ENCODE measurements around the gene KIFC3.
A peak's percentile ranks its signal among the peaks of the same experiment; 100 is the strongest.

KIFC3 gene

DNA sequence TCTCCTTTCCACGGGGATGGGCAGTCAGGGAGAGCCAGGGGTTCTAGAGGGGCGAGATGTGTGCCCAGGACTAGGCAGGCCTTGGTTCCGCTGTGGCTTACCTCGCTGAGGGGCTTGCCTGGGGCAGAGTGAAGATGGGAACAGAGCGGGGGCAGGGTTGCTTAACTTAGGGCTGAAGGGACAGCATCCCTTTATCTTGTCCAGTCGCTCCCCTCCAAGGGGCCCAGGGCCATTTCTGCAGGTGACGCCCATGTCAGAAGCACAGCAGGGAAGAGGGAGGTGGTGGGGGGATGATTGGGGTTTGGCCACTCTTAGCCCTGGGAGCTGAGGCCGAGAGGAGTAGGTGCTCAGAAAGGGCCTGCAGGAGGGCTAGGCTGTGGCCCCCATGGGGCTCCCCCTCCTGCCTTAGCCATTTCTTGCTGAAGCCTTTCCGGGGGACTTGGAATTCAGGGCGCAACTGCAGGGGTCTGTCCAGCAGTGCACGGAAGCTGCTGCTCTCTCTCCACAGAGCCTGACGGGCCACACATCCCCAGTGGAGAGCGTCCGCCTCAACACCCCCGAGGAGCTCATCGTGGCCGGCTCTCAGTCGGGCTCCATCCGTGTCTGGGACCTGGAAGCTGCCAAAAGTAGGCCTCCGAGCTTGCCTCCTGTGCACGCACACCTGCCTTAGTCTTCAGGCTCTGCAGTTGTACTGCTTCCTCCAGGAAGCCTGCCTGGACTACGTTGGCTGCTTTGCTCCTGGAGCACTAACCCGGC is 58.2 kb downstream of the KIFC3 start:
- H3K27ac Mint-ChIP-seq = no peak overlapping the region
- no peak overlapping the region for H3K4me3 Mint-ChIP-seq
- no peaks in the 10 kb centered on the region for H3K27me3 Mint-ChIP-seq
- no peaks in the 10 kb centered on the region for H3K9me3 Mint-ChIP-seq
- H3K36me3 Mint-ChIP-seq (ENCODE audit: low read depth) = no peaks in the 10 kb centered on the region
- H3K4me1 Mint-ChIP-seq (ENCODE audit: low read depth) = no peaks in the 10 kb centered on the region

DNA sequence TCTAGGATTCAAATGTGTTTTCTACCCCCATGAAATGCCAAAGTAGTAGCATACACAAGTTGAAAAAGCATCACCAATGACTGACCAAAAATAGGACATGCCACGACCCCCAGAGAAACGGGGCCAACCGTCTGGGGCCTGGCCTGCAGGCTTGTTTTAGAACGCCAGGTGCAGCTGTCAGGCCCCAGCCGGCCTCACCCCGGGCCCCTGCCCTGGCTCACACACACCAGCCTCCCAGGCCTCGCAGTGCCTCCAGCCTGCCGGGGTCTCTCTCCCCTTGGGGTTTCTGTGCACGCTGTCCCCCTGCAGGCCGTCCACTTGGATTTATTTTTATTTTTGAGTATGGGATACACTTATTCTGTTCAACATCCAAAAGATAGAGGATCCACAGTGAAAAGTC is 58.8 kb downstream of the KIFC3 start:
- no peaks in the 10 kb centered on the region for H3K27me3 Mint-ChIP-seq
- H3K4me3 Mint-ChIP-seq = no peak overlapping the region
- H3K9me3 Mint-ChIP-seq = no peaks in the 10 kb centered on the region
- no peaks in the 10 kb centered on the region for H3K4me1 Mint-ChIP-seq (ENCODE audit: low read depth)
- no peaks in the 10 kb centered on the region for H3K36me3 Mint-ChIP-seq (ENCODE audit: low read depth)
- H3K27ac Mint-ChIP-seq = no peak overlapping the region

DNA sequence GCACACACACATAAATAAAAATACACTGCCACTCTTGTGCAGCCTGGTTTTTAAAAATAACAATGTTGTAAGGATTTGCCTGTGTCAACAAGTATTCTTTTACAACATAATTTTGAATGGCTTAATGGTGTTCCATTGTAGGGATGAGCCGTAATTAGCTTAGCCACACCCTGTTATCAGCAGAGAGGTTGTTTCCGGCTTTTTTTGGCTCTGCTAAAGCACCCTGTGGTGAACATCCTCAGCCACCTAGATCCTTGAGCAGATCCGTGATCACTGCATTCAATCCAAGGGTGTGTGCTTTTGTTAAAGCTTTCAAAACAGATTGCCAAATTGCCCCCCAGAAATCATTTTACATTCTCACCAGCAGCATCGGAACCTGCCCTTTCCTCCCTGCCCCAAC is 59.7 kb downstream of the KIFC3 start:
- no peak overlapping the region for H3K4me3 Mint-ChIP-seq
- H3K4me1 Mint-ChIP-seq (ENCODE audit: low read depth) = peaks cover 3% of the 10 kb centered on the region
- H3K27me3 Mint-ChIP-seq = no peaks in the 10 kb centered on the region
- H3K9me3 Mint-ChIP-seq = no peaks in the 10 kb centered on the region
- no peak overlapping the region for H3K27ac Mint-ChIP-seq
- H3K36me3 Mint-ChIP-seq (ENCODE audit: low read depth) = peaks cover 3% of the 10 kb centered on the region

DNA sequence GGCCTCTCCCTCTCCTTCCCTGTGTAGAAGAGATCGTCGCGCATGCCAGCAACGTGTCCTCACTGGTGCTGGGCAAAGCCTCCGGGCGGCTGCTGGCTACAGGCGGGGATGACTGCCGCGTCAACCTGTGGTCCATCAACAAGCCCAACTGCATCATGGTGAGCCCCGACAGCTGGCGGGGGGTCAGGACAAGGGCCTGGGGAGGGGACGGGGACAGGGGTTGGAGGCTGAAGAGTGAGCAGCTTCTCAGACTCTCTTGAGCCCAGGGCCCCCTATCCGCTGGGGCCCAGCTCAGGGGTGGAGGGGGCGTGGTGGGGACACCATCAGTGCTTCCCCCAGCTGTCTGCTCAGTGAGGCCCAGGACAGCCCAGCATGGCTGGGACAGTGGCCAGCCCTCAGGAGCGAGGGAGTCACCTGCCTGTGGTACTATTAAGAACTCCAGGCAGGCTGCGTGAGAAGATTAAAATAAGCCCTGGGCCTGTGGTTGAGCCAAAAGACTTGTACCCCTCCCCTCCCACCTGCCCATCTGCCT is 60.6 kb downstream of the KIFC3 start:
- Mint-ChIP-seq H3K27me3 (no peaks in the 10 kb centered on the region), H3K4me3 (no peak overlapping the region), H3K36me3 (ENCODE audit: low read depth) (peaks cover 4% of the 10 kb centered on the region), H3K9me3 (no peaks in the 10 kb centered on the region), H3K27ac (no peak overlapping the region), H3K4me1 (ENCODE audit: low read depth) (peaks cover 12% of the 10 kb centered on the region)

DNA sequence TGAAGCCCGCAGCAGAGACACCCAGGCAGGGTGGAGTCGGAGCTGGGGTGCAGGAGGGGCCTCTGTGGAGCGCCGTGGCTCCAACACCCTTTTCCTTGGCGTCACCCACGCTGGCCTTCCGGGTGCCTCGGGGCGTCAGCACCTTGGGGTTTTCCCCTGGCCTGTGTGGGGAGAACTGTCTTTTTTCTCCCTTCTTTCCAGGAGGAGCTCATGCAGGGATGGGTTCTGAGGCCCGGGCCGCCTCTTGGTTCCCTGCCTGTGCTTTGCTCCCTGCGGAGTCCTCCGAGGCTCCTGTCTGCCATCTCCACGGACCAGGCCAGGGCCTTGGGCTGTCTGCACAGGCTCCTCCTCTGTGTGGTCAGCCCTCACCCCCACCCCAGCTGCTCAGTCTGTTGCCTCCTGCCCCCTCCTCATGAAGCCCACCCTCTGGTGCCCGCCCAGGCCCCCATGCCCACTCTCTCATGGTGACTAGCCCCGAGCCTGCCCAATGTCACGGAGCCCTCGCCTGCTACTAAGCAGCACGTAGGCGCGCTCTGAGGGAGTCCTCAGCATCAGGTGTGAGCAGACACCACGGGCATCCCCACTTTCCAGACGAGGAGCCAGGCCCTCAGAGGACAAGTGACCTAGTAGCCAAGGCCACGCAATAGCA is 61.7 kb downstream of the KIFC3 start:
- peaks cover 22% of the 10 kb centered on the region for H3K4me1 Mint-ChIP-seq (ENCODE audit: low read depth)
- no peaks in the 10 kb centered on the region for H3K27me3 Mint-ChIP-seq
- no peak overlapping the region for H3K4me3 Mint-ChIP-seq
- H3K9me3 Mint-ChIP-seq = no peaks in the 10 kb centered on the region
- peaks cover 5% of the 10 kb centered on the region for H3K36me3 Mint-ChIP-seq (ENCODE audit: low read depth)
- no peak overlapping the region for H3K27ac Mint-ChIP-seq

DNA sequence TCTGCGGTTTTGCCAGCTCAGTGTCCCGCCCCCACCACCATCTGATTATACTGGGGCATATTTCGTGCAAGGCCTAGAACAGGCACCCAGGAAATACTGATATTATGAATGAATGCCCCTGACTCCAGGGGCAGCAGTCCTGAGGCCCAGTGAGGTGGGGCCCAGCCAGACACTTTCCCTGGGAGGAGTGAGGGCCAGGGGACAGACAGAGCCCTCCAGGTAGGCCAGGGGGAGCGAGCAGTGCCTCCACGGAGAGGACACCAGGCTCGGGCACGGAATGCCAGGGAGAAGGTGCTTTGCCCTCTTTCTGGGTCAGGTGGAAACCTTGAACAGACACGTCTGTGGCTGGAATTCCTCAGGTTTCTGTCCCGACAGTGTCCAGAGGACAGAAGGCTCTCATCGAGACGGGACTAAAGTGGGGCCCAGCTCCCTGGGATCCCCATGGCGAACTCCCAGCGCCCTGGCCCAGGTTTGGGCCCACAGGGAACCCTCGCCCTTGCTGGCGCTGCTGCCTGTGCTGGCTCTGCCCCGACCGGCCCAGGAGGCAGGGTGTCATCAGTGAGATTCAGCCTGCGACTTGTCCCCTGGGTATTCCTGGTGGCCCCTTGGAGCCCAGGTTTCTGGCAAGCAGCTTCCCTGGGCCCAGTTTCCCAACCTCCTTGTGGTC is 62.4 kb downstream of the KIFC3 start:
- Mint-ChIP-seq H3K4me1 (ENCODE audit: low read depth) (peaks cover 28% of the 10 kb centered on the region), H3K4me3 (no peak overlapping the region), H3K36me3 (ENCODE audit: low read depth) (peaks cover 12% of the 10 kb centered on the region), H3K27ac (no peak overlapping the region), H3K9me3 (no peaks in the 10 kb centered on the region), H3K27me3 (peaks cover 4% of the 10 kb centered on the region)

DNA sequence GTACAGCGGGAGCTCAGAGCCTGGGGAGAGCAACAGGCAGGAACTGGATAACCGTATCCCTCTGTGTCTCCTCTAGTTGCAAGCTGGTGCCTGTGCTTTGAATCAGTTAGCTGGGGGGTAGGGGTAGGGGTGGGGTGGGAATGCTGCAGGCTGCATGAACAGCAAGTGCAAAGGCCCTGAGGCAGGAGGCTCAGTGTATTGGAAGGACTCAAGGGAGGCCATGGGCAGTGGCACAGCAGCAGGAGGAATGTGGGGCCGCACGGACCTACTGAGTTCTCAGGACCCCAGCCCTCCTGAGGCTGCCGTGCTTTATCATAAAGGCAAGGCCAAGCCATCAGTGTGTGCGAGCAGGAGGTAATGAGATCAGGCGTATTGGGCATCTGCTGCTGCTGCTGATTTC is 63.4 kb downstream of the KIFC3 start:
- H3K36me3 Mint-ChIP-seq (ENCODE audit: low read depth) = peaks cover 12% of the 10 kb centered on the region
- H3K9me3 Mint-ChIP-seq = no peaks in the 10 kb centered on the region
- H3K27ac Mint-ChIP-seq = no peak overlapping the region
- peaks cover 34% of the 10 kb centered on the region for H3K4me1 Mint-ChIP-seq (ENCODE audit: low read depth)
- H3K4me3 Mint-ChIP-seq = no peak overlapping the region
- H3K27me3 Mint-ChIP-seq = peaks cover 4% of the 10 kb centered on the region

DNA sequence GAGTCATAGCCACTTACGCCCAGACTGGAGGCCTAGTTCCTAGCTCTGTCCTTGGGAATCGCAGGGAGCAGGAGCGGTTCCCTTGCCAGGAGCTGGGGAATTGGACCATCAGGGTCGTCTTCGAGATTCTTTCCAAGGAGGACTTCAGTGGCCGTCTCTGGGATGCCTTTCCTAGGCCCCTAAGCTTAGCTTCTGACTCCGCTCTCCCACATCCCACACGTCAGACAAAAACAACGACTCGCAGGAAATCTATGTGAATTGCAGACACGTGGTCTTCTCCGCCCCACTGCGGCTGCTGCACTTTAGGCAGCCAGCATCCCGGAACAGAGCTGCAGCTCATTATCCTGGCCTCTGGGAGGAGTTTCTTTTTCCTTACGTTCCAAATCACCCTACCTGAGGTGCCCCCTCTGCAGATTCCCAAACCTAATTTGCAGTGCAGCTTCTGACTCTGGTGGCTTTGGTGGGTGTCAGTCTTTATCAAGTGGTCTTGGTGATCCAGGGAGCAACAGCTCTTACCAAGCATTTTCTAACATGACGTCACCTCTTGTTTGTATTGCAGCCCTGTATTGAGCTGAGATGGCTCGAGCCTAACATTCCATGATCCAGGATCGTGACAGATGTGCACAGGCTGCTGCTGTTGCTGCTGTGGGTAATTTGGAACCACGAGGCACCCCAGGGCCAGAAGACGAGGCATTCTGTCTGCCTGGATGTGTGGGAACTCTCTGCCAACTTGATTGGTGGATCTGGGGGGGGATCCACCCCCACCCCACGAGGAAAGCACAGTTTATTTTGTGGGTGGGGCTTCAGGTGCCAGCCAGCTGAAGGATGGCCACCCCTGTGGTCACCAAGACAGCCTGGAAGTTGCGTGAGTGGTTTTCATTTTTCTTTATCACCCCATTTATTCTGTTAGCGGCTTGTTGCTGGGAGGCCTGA is 65.6 kb downstream of the KIFC3 start:
- Mint-ChIP-seq H3K4me3 (peak overlapping the region; percentile 96), H3K4me1 (ENCODE audit: low read depth) (peaks cover 43% of the 10 kb centered on the region), H3K27ac (peak overlapping the region; percentile 98), H3K9me3 (peaks cover 7% of the 10 kb centered on the region), H3K36me3 (ENCODE audit: low read depth) (peaks cover 24% of the 10 kb centered on the region), H3K27me3 (peaks cover 4% of the 10 kb centered on the region)

DNA sequence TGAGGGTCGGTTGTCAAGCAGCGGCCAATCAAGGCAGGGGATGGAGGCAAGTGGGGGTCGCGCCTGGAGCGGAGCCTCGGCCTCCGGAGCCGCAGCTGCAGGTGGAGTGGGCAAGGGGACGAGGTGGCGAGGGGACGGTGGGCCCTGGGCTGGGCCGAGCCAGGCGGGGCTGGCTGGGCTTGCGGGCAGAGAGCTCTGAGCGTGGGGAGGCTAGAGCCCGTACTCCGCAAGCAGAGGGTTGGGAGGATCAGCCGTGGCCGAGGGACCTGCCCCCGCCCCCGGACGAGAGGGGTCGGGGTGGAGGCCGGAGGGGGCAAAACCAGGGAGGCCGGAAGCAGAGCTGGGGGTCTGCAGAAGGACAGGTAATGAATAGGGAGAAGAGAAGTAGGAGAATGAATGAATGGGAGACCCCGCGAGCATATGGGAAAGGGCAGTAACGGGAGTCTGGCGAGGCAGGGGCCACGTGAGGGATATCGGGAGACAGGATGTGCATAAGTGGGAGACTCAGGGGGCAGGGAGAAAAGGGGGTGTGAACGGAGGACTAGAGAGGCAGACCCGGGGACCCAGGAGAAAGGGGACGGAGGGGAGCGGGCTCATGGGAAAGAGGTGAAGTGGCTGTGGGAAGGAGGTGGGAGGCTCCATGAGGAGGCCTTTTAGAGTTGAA is 66.4 kb downstream of the KIFC3 start, which contains the start of gene KATNB1:
Gene KATNB1, plus strand, starts transcription at position 16 of the 664 bp plus-strand sequence. CDS start 1,474 bp downstream, outside the sequence.
- H3K4me1 Mint-ChIP-seq (ENCODE audit: low read depth) = peaks cover 43% of the 10 kb centered on the region
- peaks cover 4% of the 10 kb centered on the region for H3K27me3 Mint-ChIP-seq
- peak within 1 kb of the TSS; percentile 98 for H3K27ac Mint-ChIP-seq
- peak within 1 kb of the TSS; percentile 96 for H3K4me3 Mint-ChIP-seq
- peaks cover 24% of the 10 kb centered on the region for H3K36me3 Mint-ChIP-seq (ENCODE audit: low read depth)
- peaks cover 11% of the 10 kb centered on the region for H3K9me3 Mint-ChIP-seq

DNA sequence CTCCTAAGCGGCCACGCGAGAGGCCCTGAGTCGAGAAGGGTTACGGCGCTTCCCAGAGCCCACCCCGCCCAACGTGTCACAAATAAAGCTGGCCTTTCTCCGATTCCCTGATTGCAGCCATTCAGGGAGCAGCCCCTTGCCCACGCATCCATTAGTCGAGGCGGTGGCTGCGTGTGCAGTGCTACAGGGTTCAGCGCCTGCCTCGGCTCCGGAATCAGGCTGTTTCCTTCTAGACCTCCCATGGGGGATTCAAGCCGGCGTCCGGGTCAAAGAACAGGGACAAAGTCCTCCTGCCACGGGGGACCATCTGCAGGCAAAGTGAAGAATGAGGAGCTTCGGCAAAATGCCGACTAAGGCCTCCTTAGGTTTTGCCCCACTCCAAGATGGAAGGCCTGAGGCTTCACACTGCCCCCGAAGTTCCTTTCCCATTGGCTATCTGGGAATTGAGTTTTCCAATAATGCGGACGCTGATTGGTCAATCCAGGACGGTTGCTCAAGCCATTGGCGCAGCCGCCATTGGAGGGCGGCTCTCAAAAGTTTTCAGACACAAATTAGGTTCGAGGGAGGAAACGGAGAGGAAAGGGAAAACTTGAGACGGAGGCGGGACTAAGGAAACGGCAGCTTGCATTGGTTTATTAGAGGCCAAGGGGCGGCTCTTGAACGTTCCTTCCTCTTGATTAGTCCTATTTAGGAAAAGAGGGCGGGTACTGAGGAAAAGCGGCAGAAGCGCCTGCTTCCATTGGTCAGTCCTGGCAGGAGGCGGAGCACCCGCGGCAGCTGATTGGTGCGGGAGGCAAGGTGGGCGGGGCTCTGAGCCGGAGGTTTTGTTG is 67.2 kb downstream of the KIFC3 start:
- Mint-ChIP-seq H3K4me1 (ENCODE audit: low read depth) (peaks cover 43% of the 10 kb centered on the region), H3K9me3 (peaks cover 11% of the 10 kb centered on the region), H3K27me3 (peaks cover 4% of the 10 kb centered on the region), H3K27ac (peak overlapping the region; percentile 98), H3K4me3 (peak overlapping the region; percentile 96), H3K36me3 (ENCODE audit: low read depth) (peaks cover 24% of the 10 kb centered on the region)

DNA sequence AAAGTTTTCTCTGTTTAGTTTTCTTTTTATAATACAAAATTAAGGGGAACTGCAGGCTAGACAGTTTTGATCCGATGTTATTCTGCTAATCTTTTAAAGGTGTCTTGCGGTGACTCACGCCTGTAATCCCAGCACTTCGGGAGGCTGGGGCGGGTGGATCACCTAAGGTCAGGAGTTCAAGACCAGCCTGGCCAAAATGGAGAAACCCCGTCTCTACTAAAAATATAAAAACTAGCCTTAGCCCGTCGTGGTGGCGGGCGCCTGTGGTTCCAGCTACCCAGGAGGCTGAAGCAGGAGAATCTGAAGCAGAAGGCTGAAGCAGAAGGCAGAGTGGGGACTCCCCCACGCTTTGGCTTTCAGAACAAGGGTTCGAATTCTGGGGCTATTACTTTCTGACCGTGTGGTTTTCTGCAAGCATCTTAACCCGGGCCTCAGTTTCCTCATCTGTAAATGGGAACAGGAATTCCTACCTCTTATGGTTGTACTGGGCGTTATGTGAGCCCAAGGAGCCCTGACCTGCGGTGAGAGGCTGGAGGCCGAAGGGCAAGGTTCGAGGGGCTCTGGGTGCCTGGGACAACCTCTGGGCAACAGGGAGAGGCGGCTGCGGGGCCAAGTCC is 67.9 kb downstream of the KIFC3 start:
- peaks cover 24% of the 10 kb centered on the region for H3K36me3 Mint-ChIP-seq (ENCODE audit: low read depth)
- peak overlapping the region; percentile 98 for H3K27ac Mint-ChIP-seq
- H3K4me3 Mint-ChIP-seq = peak overlapping the region; percentile 96
- H3K27me3 Mint-ChIP-seq = peaks cover 4% of the 10 kb centered on the region
- peaks cover 43% of the 10 kb centered on the region for H3K4me1 Mint-ChIP-seq (ENCODE audit: low read depth)
- peaks cover 11% of the 10 kb centered on the region for H3K9me3 Mint-ChIP-seq

DNA sequence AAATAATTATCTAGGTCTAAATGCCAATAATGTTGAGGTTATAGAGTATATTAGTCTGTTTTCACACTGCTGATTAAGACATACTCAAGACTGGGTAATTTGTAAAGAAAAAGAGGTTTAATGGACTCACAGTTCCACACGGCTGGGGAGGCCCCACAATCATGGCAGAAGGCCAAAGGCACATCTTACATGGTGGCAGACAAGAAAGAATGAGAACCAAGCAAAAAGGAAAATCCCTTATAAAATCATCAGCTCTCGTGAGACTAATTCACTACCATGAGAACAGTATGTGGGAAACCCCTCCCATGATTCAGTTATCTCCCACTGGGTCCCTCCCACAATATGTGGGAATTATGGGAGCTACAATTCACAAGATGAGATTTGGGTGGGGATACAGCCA is 69.6 kb downstream of the KIFC3 start:
- Mint-ChIP-seq H3K27me3 (peaks cover 4% of the 10 kb centered on the region), H3K9me3 (peaks cover 11% of the 10 kb centered on the region), H3K4me3 (no peak overlapping the region), H3K27ac (no peak overlapping the region), H3K4me1 (ENCODE audit: low read depth) (peaks cover 45% of the 10 kb centered on the region), H3K36me3 (ENCODE audit: low read depth) (peaks cover 22% of the 10 kb centered on the region)

DNA sequence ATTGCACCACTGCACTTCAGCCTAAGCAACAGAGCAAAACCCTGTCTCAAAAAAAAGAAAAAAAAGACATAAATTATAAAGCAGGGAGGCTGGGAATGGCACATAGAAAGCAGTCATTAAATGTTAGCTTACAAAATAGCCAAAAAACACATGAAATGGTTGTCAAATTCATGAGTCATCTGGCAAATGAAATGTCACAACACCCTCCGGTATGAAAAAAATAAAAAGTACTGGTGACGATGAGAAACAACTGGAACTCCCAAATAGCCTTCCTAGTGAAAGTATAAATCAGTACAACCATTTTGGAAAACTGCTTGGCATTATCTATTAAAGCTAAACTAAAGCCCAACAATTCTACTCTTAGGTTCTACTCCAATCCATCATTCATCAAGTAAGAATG is 70.3 kb downstream of the KIFC3 start:
- H3K4me3 Mint-ChIP-seq = no peak overlapping the region
- peaks cover 4% of the 10 kb centered on the region for H3K27me3 Mint-ChIP-seq
- H3K9me3 Mint-ChIP-seq = peaks cover 11% of the 10 kb centered on the region
- no peak overlapping the region for H3K27ac Mint-ChIP-seq
- H3K4me1 Mint-ChIP-seq (ENCODE audit: low read depth) = peaks cover 38% of the 10 kb centered on the region
- peaks cover 20% of the 10 kb centered on the region for H3K36me3 Mint-ChIP-seq (ENCODE audit: low read depth)
